ENCODE data around the gene OGDH.
"Not testable (repeated sequence)": the region's sequence is repeated elsewhere in the genome, so short reads cannot be mapped to it uniquely, and the experiment has no call there.

The OGDH gene

GRCh38 chr7:44666566-44666965 is 60.1 kb downstream of the OGDH start:
- DNase-seq (ENCODE audit: low read depth in 1 of 2, low spot score in 1 of 2) = no peak

GRCh38 chr7:44667190-44667589 is 60.8 kb downstream of the OGDH start:
- no peak for DNase-seq (ENCODE audit: low read depth in 1 of 2, low spot score in 1 of 2)

GRCh38 chr7:44671069-44671468 is 64.6 kb downstream of the OGDH start:
- no peak for DNase-seq (ENCODE audit: low read depth in 1 of 2, low spot score in 1 of 2)

- no peak for DNase-seq (ENCODE audit: low read depth in 1 of 2, low spot score in 1 of 2)
Measured at GRCh38 chr7:44673324-44673723, 66.9 kb downstream of the OGDH start.

- DNase-seq (ENCODE audit: low read depth in 1 of 2, low spot score in 1 of 2) = no peak
Measured at GRCh38 chr7:44673771-44674170, 67.3 kb downstream of the OGDH start.

GRCh38 chr7:44674381-44674780 is 68.0 kb downstream of the OGDH start:
- no peak for DNase-seq (ENCODE audit: low read depth in 1 of 2, low spot score in 1 of 2)

GRCh38 chr7:44676776-44677175 is 70.3 kb downstream of the OGDH start:
- DNase-seq (ENCODE audit: low read depth in 1 of 2, low spot score in 1 of 2) = no peak

- DNase-seq (ENCODE audit: low read depth in 1 of 2, low spot score in 1 of 2) = no peak
Measured at GRCh38 chr7:44678101-44678470, 71.7 kb downstream of the OGDH start.

GRCh38 chr7:44678471-44679179 is 72.2 kb downstream of the OGDH start:
- no peak for DNase-seq (ENCODE audit: low read depth in 1 of 2, low spot score in 1 of 2)

- DNase-seq (ENCODE audit: low read depth in 1 of 2, low spot score in 1 of 2) = no peak
Measured at GRCh38 chr7:44681645-44682044, 75.2 kb downstream of the OGDH start.

- no peak for DNase-seq (ENCODE audit: low read depth in 1 of 2, low spot score in 1 of 2)
Measured at GRCh38 chr7:44685723-44686122, 79.3 kb downstream of the OGDH start.

GRCh38 chr7:44689427-44689826 is 83.0 kb downstream of the OGDH start:
- no peak for DNase-seq (ENCODE audit: low read depth in 1 of 2, low spot score in 1 of 2)

GRCh38 chr7:44693641-44694313 is 87.3 kb downstream of the OGDH start:
- DNase-seq (ENCODE audit: low read depth in 1 of 2, low spot score in 1 of 2) = no peak

- no peak for DNase-seq (ENCODE audit: low read depth in 1 of 2, low spot score in 1 of 2)
Measured at GRCh38 chr7:44694326-44694725, 87.9 kb downstream of the OGDH start.

GRCh38 chr7:44694766-44695165 is 88.3 kb downstream of the OGDH start:
- no peak for DNase-seq (ENCODE audit: low read depth in 1 of 2, low spot score in 1 of 2)

- DNase-seq (ENCODE audit: low read depth in 1 of 2, low spot score in 1 of 2) = no peak
Measured at GRCh38 chr7:44695756-44696155, 89.3 kb downstream of the OGDH start.

- no peak for DNase-seq (ENCODE audit: low read depth in 1 of 2, low spot score in 1 of 2)
Measured at GRCh38 chr7:44696728-44697127, 90.3 kb downstream of the OGDH start.

GRCh38 chr7:44697136-44698045 is 91.0 kb downstream of the OGDH start:
- DNase-seq (ENCODE audit: low read depth in 1 of 2, low spot score in 1 of 2) = no peak

GRCh38 chr7:44698046-44698580 is 91.7 kb downstream of the OGDH start:
- DNase-seq (ENCODE audit: low read depth in 1 of 2, low spot score in 1 of 2) = no peak

GRCh38 chr7:44699598-44699997 is 93.2 kb downstream of the OGDH start:
- not testable (repeated sequence) for DNase-seq (ENCODE audit: low read depth in 1 of 2, low spot score in 1 of 2)

GRCh38 chr7:44700322-44700721 is 93.9 kb downstream of the OGDH start:
- no peak for DNase-seq (ENCODE audit: low read depth in 1 of 2, low spot score in 1 of 2)

GRCh38 chr7:44703391-44703790 is 97.0 kb downstream of the OGDH start:
- not testable (repeated sequence) for DNase-seq (ENCODE audit: low read depth in 1 of 2, low spot score in 1 of 2)
